ENCODE measurements around the gene PHLDA3.

Gene PHLDA3

GRCh38 chr1:201461645-201462441 lies 7.1 kb downstream of the PHLDA3 start:
- peak overlapping the region in 1 of 2 donors; percentile 49 for H3K4me3 ChIP-seq (ENCODE audit: low read length in 2 of 2)
- peak overlapping the region; percentile 67 for H3K27ac ChIP-seq (ENCODE audit: low read length)
- H3K9me3 ChIP-seq (ENCODE audit: control insufficient read depth in 2 of 2, low read length in 2 of 2), result no peaks in the 10 kb centered on the region
- H3K27me3 ChIP-seq (ENCODE audit: control insufficient read depth in 1 of 2, insufficient read depth in 2 of 2, low read length in 2 of 2), result no peaks in the 10 kb centered on the region
- H3K4me1 ChIP-seq (ENCODE audit: control insufficient read depth, insufficient read depth, low read length), result peaks cover 45% of the 10 kb centered on the region
- H3K9ac ChIP-seq (ENCODE audit: low read length in 2 of 2), result peak overlapping the region; percentile 26 to 29
- H3K36me3 ChIP-seq (ENCODE audit: control insufficient read depth in 2 of 2, insufficient read depth in 2 of 2, low read length in 2 of 2), result peaks cover 17 to 20% of the 10 kb centered on the region in 2 donors

GRCh38 chr1:201460814-201461644 lies 8.0 kb downstream of the PHLDA3 start:
- peaks cover 17 to 20% of the 10 kb centered on the region in 2 donors for H3K36me3 ChIP-seq (ENCODE audit: control insufficient read depth in 2 of 2, insufficient read depth in 2 of 2, low read length in 2 of 2)
- H3K9me3 ChIP-seq (ENCODE audit: control insufficient read depth in 2 of 2, low read length in 2 of 2), result no peaks in the 10 kb centered on the region
- peak overlapping the region; percentile 67 for H3K27ac ChIP-seq (ENCODE audit: low read length)
- peak overlapping the region in 1 of 2 donors; percentile 49 for H3K4me3 ChIP-seq (ENCODE audit: low read length in 2 of 2)
- H3K27me3 ChIP-seq (ENCODE audit: control insufficient read depth in 1 of 2, insufficient read depth in 2 of 2, low read length in 2 of 2), result no peaks in the 10 kb centered on the region
- H3K4me1 ChIP-seq (ENCODE audit: control insufficient read depth, insufficient read depth, low read length), result peaks cover 43% of the 10 kb centered on the region
- peak overlapping the region; percentile 7 to 29 for H3K9ac ChIP-seq (ENCODE audit: low read length in 2 of 2)

GRCh38 chr1:201459775-201460174 lies 9.2 kb downstream of the PHLDA3 start:
- H3K4me3 ChIP-seq (ENCODE audit: low read length in 2 of 2), result no peak overlapping the region
- no peaks in the 10 kb centered on the region for H3K9me3 ChIP-seq (ENCODE audit: control insufficient read depth in 2 of 2, low read length in 2 of 2)
- no peak overlapping the region for H3K9ac ChIP-seq (ENCODE audit: low read length in 2 of 2)
- peaks cover 41% of the 10 kb centered on the region for H3K4me1 ChIP-seq (ENCODE audit: control insufficient read depth, insufficient read depth, low read length)
- peaks cover 4 to 8% of the 10 kb centered on the region in 2 donors for H3K36me3 ChIP-seq (ENCODE audit: control insufficient read depth in 2 of 2, insufficient read depth in 2 of 2, low read length in 2 of 2)
- no peaks in the 10 kb centered on the region for H3K27me3 ChIP-seq (ENCODE audit: control insufficient read depth in 1 of 2, insufficient read depth in 2 of 2, low read length in 2 of 2)
- H3K27ac ChIP-seq (ENCODE audit: low read length), result peak overlapping the region; percentile 18

GRCh38 chr1:201459052-201459451 lies 9.9 kb downstream of the PHLDA3 start:
- H3K9me3 ChIP-seq (ENCODE audit: control insufficient read depth in 2 of 2, low read length in 2 of 2), result no peaks in the 10 kb centered on the region
- no peaks in the 10 kb centered on the region for H3K27me3 ChIP-seq (ENCODE audit: control insufficient read depth in 1 of 2, insufficient read depth in 2 of 2, low read length in 2 of 2)
- H3K4me1 ChIP-seq (ENCODE audit: control insufficient read depth, insufficient read depth, low read length), result peaks cover 39% of the 10 kb centered on the region
- H3K36me3 ChIP-seq (ENCODE audit: control insufficient read depth in 2 of 2, insufficient read depth in 2 of 2, low read length in 2 of 2), result peaks cover 0 to 1% of the 10 kb centered on the region in 2 donors
- H3K27ac ChIP-seq (ENCODE audit: low read length), result no peak overlapping the region
- no peak overlapping the region for H3K9ac ChIP-seq (ENCODE audit: low read length in 2 of 2)
- no peak overlapping the region for H3K4me3 ChIP-seq (ENCODE audit: low read length in 2 of 2)

GRCh38 chr1:201457508-201457960 lies 11.5 kb downstream of the PHLDA3 start:
- Histone ChIP-seq H3K36me3 (ENCODE audit: control insufficient read depth in 2 of 2, insufficient read depth in 2 of 2, low read length in 2 of 2) (no peaks in the 10 kb centered on the region), H3K27me3 (ENCODE audit: control insufficient read depth in 1 of 2, insufficient read depth in 2 of 2, low read length in 2 of 2) (no peaks in the 10 kb centered on the region), H3K9me3 (ENCODE audit: control insufficient read depth in 2 of 2, low read length in 2 of 2) (no peaks in the 10 kb centered on the region), H3K9ac (ENCODE audit: low read length in 2 of 2) (no peak overlapping the region), H3K4me1 (ENCODE audit: control insufficient read depth, insufficient read depth, low read length) (peaks cover 32% of the 10 kb centered on the region), H3K27ac (ENCODE audit: low read length) (no peak overlapping the region), H3K4me3 (ENCODE audit: low read length in 2 of 2) (no peak overlapping the region)

GRCh38 chr1:201456499-201457309 lies 12.3 kb downstream of the PHLDA3 start:
- no peak overlapping the region for H3K4me3 ChIP-seq (ENCODE audit: low read length in 2 of 2)
- H3K9me3 ChIP-seq (ENCODE audit: control insufficient read depth in 2 of 2, low read length in 2 of 2), result no peaks in the 10 kb centered on the region
- no peak overlapping the region for H3K27ac ChIP-seq (ENCODE audit: low read length)
- no peaks in the 10 kb centered on the region for H3K36me3 ChIP-seq (ENCODE audit: control insufficient read depth in 2 of 2, insufficient read depth in 2 of 2, low read length in 2 of 2)
- H3K27me3 ChIP-seq (ENCODE audit: control insufficient read depth in 1 of 2, insufficient read depth in 2 of 2, low read length in 2 of 2), result no peaks in the 10 kb centered on the region
- no peak overlapping the region for H3K9ac ChIP-seq (ENCODE audit: low read length in 2 of 2)
- peaks cover 25% of the 10 kb centered on the region for H3K4me1 ChIP-seq (ENCODE audit: control insufficient read depth, insufficient read depth, low read length)

GRCh38 chr1:201455098-201455497 lies 13.9 kb downstream of the PHLDA3 start:
- H3K9me3 ChIP-seq (ENCODE audit: control insufficient read depth in 2 of 2, low read length in 2 of 2), result no peaks in the 10 kb centered on the region
- H3K36me3 ChIP-seq (ENCODE audit: control insufficient read depth in 2 of 2, insufficient read depth in 2 of 2, low read length in 2 of 2), result no peaks in the 10 kb centered on the region
- no peak overlapping the region for H3K4me3 ChIP-seq (ENCODE audit: low read length in 2 of 2)
- no peak overlapping the region for H3K27ac ChIP-seq (ENCODE audit: low read length)
- no peaks in the 10 kb centered on the region for H3K27me3 ChIP-seq (ENCODE audit: control insufficient read depth in 1 of 2, insufficient read depth in 2 of 2, low read length in 2 of 2)
- H3K9ac ChIP-seq (ENCODE audit: low read length in 2 of 2), result no peak overlapping the region
- peaks cover 23% of the 10 kb centered on the region for H3K4me1 ChIP-seq (ENCODE audit: control insufficient read depth, insufficient read depth, low read length)

GRCh38 chr1:201454608-201455007 lies 14.4 kb downstream of the PHLDA3 start:
- H3K9me3 ChIP-seq (ENCODE audit: control insufficient read depth in 2 of 2, low read length in 2 of 2), result no peaks in the 10 kb centered on the region
- H3K27ac ChIP-seq (ENCODE audit: low read length), result no peak overlapping the region
- H3K36me3 ChIP-seq (ENCODE audit: control insufficient read depth in 2 of 2, insufficient read depth in 2 of 2, low read length in 2 of 2), result no peaks in the 10 kb centered on the region
- H3K4me3 ChIP-seq (ENCODE audit: low read length in 2 of 2), result no peak overlapping the region
- no peak overlapping the region for H3K9ac ChIP-seq (ENCODE audit: low read length in 2 of 2)
- peaks cover 21% of the 10 kb centered on the region for H3K4me1 ChIP-seq (ENCODE audit: control insufficient read depth, insufficient read depth, low read length)
- H3K27me3 ChIP-seq (ENCODE audit: control insufficient read depth in 1 of 2, insufficient read depth in 2 of 2, low read length in 2 of 2), result no peaks in the 10 kb centered on the region

- H3K9ac ChIP-seq (ENCODE audit: low read length in 2 of 2), result no peak overlapping the region
- peaks cover 36% of the 10 kb centered on the region for H3K4me1 ChIP-seq (ENCODE audit: control insufficient read depth, insufficient read depth, low read length)
- H3K27me3 ChIP-seq (ENCODE audit: control insufficient read depth in 1 of 2, insufficient read depth in 2 of 2, low read length in 2 of 2), result no peaks in the 10 kb centered on the region
- no peaks in the 10 kb centered on the region for H3K36me3 ChIP-seq (ENCODE audit: control insufficient read depth in 2 of 2, insufficient read depth in 2 of 2, low read length in 2 of 2)
- H3K4me3 ChIP-seq (ENCODE audit: low read length in 2 of 2), result no peak overlapping the region
- H3K9me3 ChIP-seq (ENCODE audit: control insufficient read depth in 2 of 2, low read length in 2 of 2), result no peaks in the 10 kb centered on the region
- no peak overlapping the region for H3K27ac ChIP-seq (ENCODE audit: low read length)
Observed at GRCh38 chr1:201452866-201453265, 16.1 kb downstream of the PHLDA3 start.

GRCh38 chr1:201450721-201451291 lies 18.2 kb downstream of the PHLDA3 start:
- peaks cover 28% of the 10 kb centered on the region for H3K4me1 ChIP-seq (ENCODE audit: control insufficient read depth, insufficient read depth, low read length)
- no peak overlapping the region for H3K27ac ChIP-seq (ENCODE audit: low read length)
- H3K9me3 ChIP-seq (ENCODE audit: control insufficient read depth in 2 of 2, low read length in 2 of 2), result no peaks in the 10 kb centered on the region
- peak overlapping the region in 1 of 2 donors; percentile 13 for H3K9ac ChIP-seq (ENCODE audit: low read length in 2 of 2)
- no peaks in the 10 kb centered on the region for H3K27me3 ChIP-seq (ENCODE audit: control insufficient read depth in 1 of 2, insufficient read depth in 2 of 2, low read length in 2 of 2)
- H3K36me3 ChIP-seq (ENCODE audit: control insufficient read depth in 2 of 2, insufficient read depth in 2 of 2, low read length in 2 of 2), result no peaks in the 10 kb centered on the region
- peak overlapping the region in 1 of 2 donors; percentile 29 for H3K4me3 ChIP-seq (ENCODE audit: low read length in 2 of 2)
